Keratinocyte (primary cell): Measurements from ENCODE around the gene MYB. TPM values are rescaled to one million over a fixed set of nuclear protein-coding genes. Genes with fewer than 3 reads are reported as not detected.

ENCODE experiments used
- DNase-seq: peaks from one replicate; pipeline ENCODE4 v3.0.0-alpha.2; 2011; ENCODE audit warnings: low read depth, missing footprints, low spot score
- FAIRE-seq: peaks from 2 replicates; lab custom pipeline; 2011; peaks lifted over from hg19 to GRCh38; lab: Jason Lieb, UNC
- H2AFZ ChIP-seq: 2 replicates; pipeline ENCODE4 v1.6.0; 2012; ENCODE audit warnings: low read length, control low read depth, inconsistent platforms; ENCODE audit not compliant: control insufficient read depth
- H3K27ac ChIP-seq: 2 replicates; pipeline ENCODE4 v1.5.1; 2011; ENCODE audit warnings: low read length; ENCODE audit not compliant: control insufficient read depth, insufficient read depth
- H3K27me3 ChIP-seq: 3 replicates; pipeline ENCODE4 v1.6.0; 2011; ENCODE audit warnings: low read length; ENCODE audit not compliant: control insufficient read depth, insufficient read depth; ENCODE audit errors: extremely low read depth
- H3K36me3 ChIP-seq, 2 experiments: 2 replicates in 1 of 2; 3 replicates in 1 of 2; pipeline ENCODE4 v1.5.1; 2011; ENCODE audit warnings: low read length in 2 of 2, mild to moderate bottlenecking in 1 of 2; ENCODE audit not compliant: control insufficient read depth in 2 of 2, insufficient read depth in 2 of 2; ENCODE audit errors: extremely low read depth in 1 of 2
- H3K4me1 ChIP-seq: 3 replicates; pipeline ENCODE4 v1.5.1; 2011; ENCODE audit warnings: low read length; ENCODE audit not compliant: control insufficient read depth, insufficient read depth; ENCODE audit errors: extremely low read depth
- H3K4me2 ChIP-seq: 3 replicates; pipeline ENCODE4 v1.6.0; 2011; ENCODE audit warnings: low read depth, low read length; ENCODE audit not compliant: control insufficient read depth, insufficient read depth; ENCODE audit errors: extremely low read depth
- H3K4me3 ChIP-seq, 3 experiments: fragments of 200-600 bp in 1 of 3; sonication (generic) in 1 of 3; 2 replicates in 2 of 3; 3 replicates in 1 of 3; pipeline ENCODE4 v1.5.1; 2011 to 2016; ENCODE audit warnings: low read length in 3 of 3, mild to moderate bottlenecking in 3 of 3, control low read depth in 2 of 3, inconsistent platforms in 1 of 3, low read depth in 1 of 3, mixed read lengths in 1 of 3, mixed run types in 1 of 3, moderate library complexity in 1 of 3; ENCODE audit not compliant: control insufficient read depth in 2 of 3, insufficient read depth in 2 of 3; ENCODE audit errors: extremely low read depth in 1 of 3
- H3K79me2 ChIP-seq: 2 replicates; pipeline ENCODE4 v1.6.0; 2012; ENCODE audit warnings: low read length; ENCODE audit not compliant: control insufficient read depth, insufficient read depth
- H3K9ac ChIP-seq: 3 replicates; pipeline ENCODE4 v1.6.0; 2011; ENCODE audit warnings: low read length; ENCODE audit not compliant: control insufficient read depth, insufficient read depth; ENCODE audit errors: extremely low read depth
- H3K9me1 ChIP-seq: 3 replicates; pipeline ENCODE4 v1.6.0; 2011; ENCODE audit warnings: low read length; ENCODE audit not compliant: control insufficient read depth, insufficient read depth; ENCODE audit errors: extremely low read depth
- H3K9me3 ChIP-seq: 2 replicates; pipeline ENCODE4 v1.5.1; 2012; ENCODE audit warnings: low read depth, low read length; ENCODE audit not compliant: control insufficient read depth
- H4K20me1 ChIP-seq: 3 replicates; pipeline ENCODE4 v1.6.0; 2011; ENCODE audit warnings: low read length; ENCODE audit not compliant: control insufficient read depth, insufficient read depth; ENCODE audit errors: extremely low read depth
- dilution Hi-C: fragments of 300-500 bp; cut with MboI; formaldehyde crosslinking; loops from one replicate; pipeline ENCODE4 v1.7.0; 2020; ENCODE audit warnings: low sequenced_read_pairs; ENCODE audit not compliant: extremely low pct_ligation_motif_present
- polyA plus RNA-seq, 5 experiments: library from polyadenylated mRNA; depleted of rRNA in 3 of 5; stranded (reverse) in 3 of 5; stranded (forward) in 1 of 5; unstranded in 1 of 5; fragments of >200 nt; gene quantifications; 1 replicate in 1 of 5; 2 replicates in 3 of 5; 3 replicates in 1 of 5; pipeline versions ENCODE4 v1.2.1 to v1.2.3, GENCODE V29; 2011 to 2012; ENCODE audit warnings: missing spikeins in 2 of 5, low read depth in 1 of 5, low replicate concordance in 1 of 5
- TF ChIP-seq, protein P1 (sequence below), 3 experiments: IDR thresholded peaks in 1 of 3; conservative IDR thresholded peaks in 1 of 3; optimal IDR thresholded peaks in 1 of 3; 2 replicates in 2 of 3; 3 replicates in 1 of 3; pipeline versions ENCODE3 to v1.5.1; 2011; ENCODE audit warnings: low read length in 3 of 3, mild to moderate bottlenecking in 3 of 3, moderate library complexity in 2 of 3, control low read depth in 1 of 3, inconsistent platforms in 1 of 3; ENCODE audit not compliant: insufficient read depth in 2 of 3; ENCODE audit errors: extremely low read depth in 1 of 3

The MYB gene
- polyA plus RNA-seq, 1 donor (not counting 4 experiments of a cell fraction or from before 2014, with no cell fraction given) = 0.04 TPM

- Histone ChIP-seq H3K9ac (no peak overlapping the region), H3K9me3 (no peaks in the 10 kb centered on the region), H3K4me2 (no peak overlapping the region), H3K9me1 (no peaks in the 10 kb centered on the region), H3K4me3 (no peak overlapping the region), H2AFZ (no peak overlapping the region), H3K27me3 (no peaks in the 10 kb centered on the region), H4K20me1 (no peaks in the 10 kb centered on the region), H3K4me1 (no peaks in the 10 kb centered on the region), H3K36me3 (no peaks in the 10 kb centered on the region), H3K79me2 (no peaks in the 10 kb centered on the region), H3K27ac (no peak overlapping the region)
- dilution Hi-C loops = no loop called here
- DNase-seq (no peak), FAIRE-seq (no peak)
- TF ChIP-seq, protein P1, sequence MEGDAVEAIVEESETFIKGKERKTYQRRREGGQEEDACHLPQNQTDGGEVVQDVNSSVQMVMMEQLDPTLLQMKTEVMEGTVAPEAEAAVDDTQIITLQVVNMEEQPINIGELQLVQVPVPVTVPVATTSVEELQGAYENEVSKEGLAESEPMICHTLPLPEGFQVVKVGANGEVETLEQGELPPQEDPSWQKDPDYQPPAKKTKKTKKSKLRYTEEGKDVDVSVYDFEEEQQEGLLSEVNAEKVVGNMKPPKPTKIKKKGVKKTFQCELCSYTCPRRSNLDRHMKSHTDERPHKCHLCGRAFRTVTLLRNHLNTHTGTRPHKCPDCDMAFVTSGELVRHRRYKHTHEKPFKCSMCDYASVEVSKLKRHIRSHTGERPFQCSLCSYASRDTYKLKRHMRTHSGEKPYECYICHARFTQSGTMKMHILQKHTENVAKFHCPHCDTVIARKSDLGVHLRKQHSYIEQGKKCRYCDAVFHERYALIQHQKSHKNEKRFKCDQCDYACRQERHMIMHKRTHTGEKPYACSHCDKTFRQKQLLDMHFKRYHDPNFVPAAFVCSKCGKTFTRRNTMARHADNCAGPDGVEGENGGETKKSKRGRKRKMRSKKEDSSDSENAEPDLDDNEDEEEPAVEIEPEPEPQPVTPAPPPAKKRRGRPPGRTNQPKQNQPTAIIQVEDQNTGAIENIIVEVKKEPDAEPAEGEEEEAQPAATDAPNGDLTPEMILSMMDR (optimal IDR thresholded peaks at IDR 0.05 in 1 of 3, IDR thresholded peaks at IDR 0.05 in 1 of 3, conservative IDR thresholded peaks at IDR 0.05 in 1 of 3; ENCODE audit: extremely low read depth in 1 of 3, insufficient read depth in 2 of 3, low read length in 3 of 3) = no peak
Observed at GRCh38 chr6:135258970-135259369, 77.9 kb downstream of the MYB start.

GRCh38 chr6:135260612-135261011 is 79.5 kb downstream of the MYB start:
- TF ChIP-seq, protein P1 (optimal IDR thresholded peaks at IDR 0.05 in 1 of 3, IDR thresholded peaks at IDR 0.05 in 1 of 3, conservative IDR thresholded peaks at IDR 0.05 in 1 of 3; ENCODE audit: extremely low read depth in 1 of 3, insufficient read depth in 2 of 3, low read length in 3 of 3) = no peak
- FAIRE-seq = no peak

More at GRCh38 chr6:135260612-135261011, 79.5 kb downstream of the MYB start:
- DNase-seq = no peak
- no peak overlapping the region for H3K9ac ChIP-seq
- no peaks in the 10 kb centered on the region for H3K9me3 ChIP-seq
- no peaks in the 10 kb centered on the region for H4K20me1 ChIP-seq
- H2AFZ ChIP-seq = no peak overlapping the region
- no peaks in the 10 kb centered on the region for H3K9me1 ChIP-seq
- dilution Hi-C loops = no loop called here
- no peak overlapping the region for H3K27ac ChIP-seq
- no peak overlapping the region for H3K4me3 ChIP-seq
- H3K79me2 ChIP-seq = no peaks in the 10 kb centered on the region
- no peaks in the 10 kb centered on the region for H3K27me3 ChIP-seq
- H3K4me1 ChIP-seq = no peaks in the 10 kb centered on the region
- no peak overlapping the region for H3K4me2 ChIP-seq
- no peaks in the 10 kb centered on the region for H3K36me3 ChIP-seq
